HG02943 (cell line): ENCODE measurements around the gene EGFLAM.
"Not testable (repeated sequence)": the region's sequence is repeated elsewhere in the genome, so short reads cannot be mapped to it uniquely, and the experiment has no call there.

Experiments used
- ATAC-seq: cut with Tn5 transposase; IDR thresholded peaks from one replicate; pipeline ENCODE4 v1.9.1; 2021; ENCODE audit warnings: mild to moderate bottlenecking, low read depth, moderate library complexity; ENCODE audit not compliant: unreplicated experiment

Gene EGFLAM

GRCh38 chr5:38408446-38409198 lies 150.3 kb downstream of the EGFLAM start:
- ATAC-seq: no peak

GRCh38 chr5:38410304-38410990 lies 152.1 kb downstream of the EGFLAM start:
- no peak for ATAC-seq

- ATAC-seq: no peak
Measured at GRCh38 chr5:38413696-38414095, 155.3 kb downstream of the EGFLAM start.

- ATAC-seq: no peak
Measured at GRCh38 chr5:38414348-38414747, 156.0 kb downstream of the EGFLAM start.

- not testable (repeated sequence) for ATAC-seq
Measured at GRCh38 chr5:38415772-38416171, 157.4 kb downstream of the EGFLAM start.

GRCh38 chr5:38417658-38418017 lies 159.3 kb downstream of the EGFLAM start:
- ATAC-seq: no peak

- ATAC-seq: no peak
Measured at GRCh38 chr5:38420246-38420645, 161.9 kb downstream of the EGFLAM start.

GRCh38 chr5:38420691-38421390 lies 162.5 kb downstream of the EGFLAM start:
- ATAC-seq: no peak

- no peak for ATAC-seq
Measured at GRCh38 chr5:38422622-38423021, 164.3 kb downstream of the EGFLAM start.

- ATAC-seq: no peak
Measured at GRCh38 chr5:38423276-38424147, 165.2 kb downstream of the EGFLAM start.

- no peak for ATAC-seq
Measured at GRCh38 chr5:38424148-38425060, 166.0 kb downstream of the EGFLAM start.

GRCh38 chr5:38426490-38426889 lies 168.1 kb downstream of the EGFLAM start:
- no peak for ATAC-seq

- no peak for ATAC-seq
Measured at GRCh38 chr5:38426986-38427950, 168.9 kb downstream of the EGFLAM start.

GRCh38 chr5:38431242-38431853 lies 173.0 kb downstream of the EGFLAM start:
- ATAC-seq: no peak

- ATAC-seq: no peak
Measured at GRCh38 chr5:38433160-38433861, 175.0 kb downstream of the EGFLAM start.

- no peak for ATAC-seq
Measured at GRCh38 chr5:38434966-38435705, 176.8 kb downstream of the EGFLAM start.

- no peak for ATAC-seq
Measured at GRCh38 chr5:38438757-38439156, 180.4 kb downstream of the EGFLAM start.
